Fibroblast of villous mesenchyme (primary cell): ENCODE data around the gene SCPEP1. TPM values are rescaled to one million over a fixed set of nuclear protein-coding genes. Genes with fewer than 3 reads are reported as not detected.

ENCODE experiments used
- DNase-seq: peaks from one replicate; pipeline ENCODE4 v3.0.0-alpha.2; 2010; ENCODE audit warnings: low read depth
- H3K4me3 ChIP-seq: 2 replicates; pipeline ENCODE4 v1.5.1; 2011; ENCODE audit warnings: low read depth, mild to moderate bottlenecking, low read length
- CTCF ChIP-seq: IDR thresholded peaks from 2 replicates; pipeline ENCODE4 v1.5.1; 2012; ENCODE audit warnings: low read depth, mild to moderate bottlenecking, low read length; ENCODE audit not compliant: insufficient read depth
- total RNA-seq: library from RNA; depleted of rRNA; stranded (reverse); fragments of >200 nt; gene quantifications from 2 replicates; pipeline ENCODE4 v1.2.3, GENCODE V29; 2012

SCPEP1 gene
- total RNA-seq, 1 donor = 36.7 TPM

- DNase-seq = no peak
- no peak overlapping the region for H3K4me3 ChIP-seq
- peak; percentile 11 for TF ChIP-seq CTCF
Observed at GRCh38 chr17:57004944-57005579, 27.1 kb downstream of the SCPEP1 start.

DNA sequence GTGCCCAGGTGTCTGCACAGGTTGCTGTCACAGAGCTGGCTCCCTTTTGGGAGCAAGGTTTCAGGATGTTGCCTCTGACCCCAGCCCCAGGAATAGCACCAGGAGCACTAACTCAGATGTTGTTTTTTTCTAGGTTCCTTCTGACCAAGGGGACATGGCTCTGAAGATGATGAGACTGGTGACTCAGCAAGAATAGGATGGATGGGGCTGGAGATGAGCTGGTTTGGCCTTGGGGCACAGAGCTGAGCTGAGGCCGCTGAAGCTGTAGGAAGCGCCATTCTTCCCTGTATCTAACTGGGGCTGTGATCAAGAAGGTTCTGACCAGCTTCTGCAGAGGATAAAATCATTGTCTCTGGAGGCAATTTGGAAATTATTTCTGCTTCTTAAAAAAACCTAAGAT lies 28.1 kb downstream of the SCPEP1 start:
- no peak for DNase-seq

DNA sequence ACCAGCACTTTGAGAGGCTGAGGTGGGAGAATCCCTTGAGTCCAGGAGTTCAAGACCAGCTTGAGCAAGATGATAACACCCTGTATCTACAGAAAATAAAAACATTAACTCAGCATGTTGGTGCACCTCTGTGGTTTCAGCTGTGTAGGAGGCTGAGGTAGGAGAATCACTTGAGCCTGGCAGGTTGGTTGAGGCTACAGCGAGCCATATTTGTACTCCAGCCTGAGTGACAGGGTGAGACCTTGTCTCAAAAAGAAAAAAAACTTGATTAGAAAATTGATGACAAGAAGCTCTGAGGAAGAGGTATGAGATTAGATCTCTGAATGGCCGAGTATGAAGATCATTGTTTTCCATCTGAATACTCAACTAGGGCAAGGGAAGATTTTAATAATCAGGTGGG lies 31.0 kb downstream of the SCPEP1 start:
- no peak for TF ChIP-seq CTCF
- no peak overlapping the region for H3K4me3 ChIP-seq
- DNase-seq = no peak

More for the DNA sequence above, 28.1 kb downstream of the SCPEP1 start:
- TF ChIP-seq CTCF = no peak
- H3K4me3 ChIP-seq = no peak overlapping the region

GRCh38 chr17:57009737-57010445 lies 32.0 kb downstream of the SCPEP1 start:
- H3K4me3 ChIP-seq = no peak overlapping the region
- DNase-seq = peak; percentile 34
- TF ChIP-seq CTCF = peak; percentile 83

DNA sequence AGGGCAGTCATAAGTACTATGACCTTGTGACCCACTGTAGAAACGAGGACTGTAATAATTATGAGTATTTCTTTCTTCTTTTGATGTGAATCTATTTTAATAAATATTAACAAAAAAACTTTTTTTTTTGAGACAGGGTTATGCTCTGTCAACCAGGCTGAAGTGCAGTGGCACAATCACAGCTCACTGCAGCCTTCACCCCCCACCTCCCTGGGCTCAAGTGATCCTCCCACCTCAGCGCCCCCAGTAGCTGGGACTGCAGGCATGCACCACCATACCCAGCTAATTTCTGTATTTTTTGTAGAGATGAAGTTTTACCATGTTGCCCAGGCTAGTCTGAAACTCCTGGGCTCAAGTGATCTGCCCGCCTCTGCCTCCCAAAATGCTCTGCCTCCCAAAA lies 32.6 kb downstream of the SCPEP1 start:
- H3K4me3 ChIP-seq = no peak overlapping the region
- no peak for DNase-seq
- TF ChIP-seq CTCF = no peak

- H3K4me3 ChIP-seq = no peak overlapping the region
- TF ChIP-seq CTCF = no peak
- DNase-seq = no peak
Observed at GRCh38 chr17:57011491-57012015, 33.6 kb downstream of the SCPEP1 start.
